ENCODE measurements around the gene CCDC138. TPM values are rescaled to one million over a fixed set of nuclear protein-coding genes. Genes with fewer than 3 reads are reported as not detected.
"Not testable (repeated sequence)": the region's sequence is repeated elsewhere in the genome, so short reads cannot be mapped to it uniquely, and the experiment has no call there.

The CCDC138 gene
- total RNA-seq: 9.3 and 12.5 TPM in 2 replicates

DNA sequence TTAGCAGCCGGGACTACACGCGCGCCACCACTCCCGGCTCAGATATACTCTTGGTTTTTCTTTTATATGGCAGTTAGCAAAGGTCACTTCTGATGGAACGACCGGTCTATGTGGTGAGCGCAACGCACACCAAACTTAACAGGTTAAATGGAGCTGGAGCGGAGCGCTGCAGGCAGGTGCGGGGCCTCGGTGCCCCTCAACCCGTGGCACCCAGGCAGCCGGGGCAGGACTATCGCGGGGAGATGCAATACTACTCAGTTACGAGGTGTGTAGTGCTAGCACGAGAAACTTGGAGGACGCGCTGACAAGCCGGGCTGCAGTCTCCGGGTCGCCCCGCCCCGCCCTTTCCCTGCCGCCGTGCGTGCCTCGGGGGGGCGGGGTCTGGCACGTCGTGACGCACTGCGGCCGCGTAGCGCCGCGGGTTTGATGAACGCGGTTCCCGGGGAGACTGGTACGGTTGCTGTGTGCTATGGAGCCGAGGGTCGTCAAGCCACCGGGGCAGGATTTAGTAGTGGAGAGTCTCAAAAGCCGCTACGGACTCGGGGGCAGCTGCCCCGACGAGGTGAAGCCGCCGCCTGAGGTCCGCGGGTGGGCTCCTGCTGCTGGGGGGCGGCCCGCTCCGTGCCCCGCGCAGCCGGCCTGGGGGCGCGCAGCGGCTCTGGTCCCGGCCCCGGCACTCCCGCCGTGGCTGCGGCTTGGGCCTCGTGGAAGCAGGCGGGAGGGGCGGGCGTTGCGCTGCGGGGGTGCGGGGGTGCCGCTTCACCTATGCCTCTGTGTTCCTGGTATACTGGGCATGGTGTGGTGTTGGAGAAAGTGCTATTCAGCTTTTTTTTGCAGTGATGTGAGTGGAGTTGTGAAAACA lies at the start of gene CCDC138:
Gene CCDC138 (plus strand): TSS at position 418 of the 862 bp plus-strand sequence. CDS start 52 bp downstream, at position 470.
- intact Hi-C loops (cut with micrococcal nuclease): loop anchor here (1.0 to 5.0 kb wide), 11 partner anchors 46 to 724 kb away; partner anchors contain the start of genes GCC2, LIMS1 and RANBP2

GRCh38 chr2:108757973-108758372 lies 28.6 kb upstream of the CCDC138 start:
- intact Hi-C loops (cut with micrococcal nuclease): not testable (repeated sequence)

GRCh38 chr2:108762618-108763017 lies 24.0 kb upstream of the CCDC138 start:
- intact Hi-C loops (cut with micrococcal nuclease): not testable (repeated sequence)

DNA sequence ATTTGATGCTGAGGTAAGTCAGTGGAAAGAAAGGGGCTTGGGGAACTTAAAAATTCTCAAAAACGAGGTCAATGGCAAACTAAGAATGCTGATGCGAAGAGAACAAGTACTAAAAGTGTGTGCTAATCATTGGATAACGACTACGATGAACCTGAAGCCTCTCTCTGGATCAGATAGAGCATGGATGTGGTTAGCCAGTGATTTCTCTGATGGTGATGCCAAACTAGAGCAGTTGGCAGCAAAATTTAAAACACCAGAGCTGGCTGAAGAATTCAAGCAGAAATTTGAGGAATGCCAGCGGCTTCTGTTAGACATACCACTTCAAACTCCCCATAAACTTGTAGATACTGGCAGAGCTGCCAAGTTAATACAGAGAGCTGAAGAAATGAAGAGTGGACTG lies 19.9 kb upstream of the CCDC138 start:
- intact Hi-C loops (cut with micrococcal nuclease): not testable (repeated sequence)

- intact Hi-C loops (cut with micrococcal nuclease): not testable (repeated sequence)
These were observed 18.7 kb upstream of the CCDC138 start for GRCh38 chr2:108767859-108768258.

DNA sequence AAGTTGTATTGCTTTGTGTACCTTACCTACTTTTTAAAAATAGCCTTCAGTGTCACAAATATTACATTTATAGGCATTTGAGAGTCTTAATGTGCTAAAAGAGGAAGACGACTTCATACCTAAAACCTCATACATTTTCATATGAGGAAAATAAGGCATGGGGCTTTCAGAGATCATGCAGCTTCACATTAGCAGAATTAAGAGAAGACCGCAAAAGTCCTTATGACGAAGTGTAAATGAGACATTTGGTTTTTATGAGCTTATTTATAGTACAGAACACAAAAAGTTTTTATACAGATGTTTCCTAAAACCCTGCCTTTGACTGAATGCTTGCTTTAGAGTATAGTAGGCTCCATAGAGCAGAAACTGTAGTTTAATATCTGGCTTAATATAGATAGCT lies 10.1 kb upstream of the CCDC138 start:
- intact Hi-C loops (cut with micrococcal nuclease): no loop called here

DNA sequence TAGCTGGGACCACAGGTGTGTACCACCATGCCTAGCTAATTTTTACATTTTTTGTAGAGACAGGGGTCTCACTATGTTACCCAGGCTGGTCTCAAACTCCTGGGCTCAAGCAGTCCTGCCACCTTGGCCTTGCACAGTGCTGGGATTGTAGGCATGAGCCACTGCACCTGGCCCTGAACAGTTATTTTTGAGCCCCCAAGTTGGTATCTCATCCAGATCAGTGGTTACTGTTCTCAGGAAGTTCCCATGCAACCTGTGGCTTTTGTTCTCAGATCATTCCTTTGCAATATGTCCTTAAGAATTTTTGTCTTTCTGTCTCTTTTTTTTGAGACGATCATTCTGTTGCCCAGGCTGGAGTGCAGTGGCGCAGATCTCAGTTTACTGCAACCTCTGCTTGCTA lies 7.7 kb upstream of the CCDC138 start:
- intact Hi-C loops (cut with micrococcal nuclease): no loop called here

DNA sequence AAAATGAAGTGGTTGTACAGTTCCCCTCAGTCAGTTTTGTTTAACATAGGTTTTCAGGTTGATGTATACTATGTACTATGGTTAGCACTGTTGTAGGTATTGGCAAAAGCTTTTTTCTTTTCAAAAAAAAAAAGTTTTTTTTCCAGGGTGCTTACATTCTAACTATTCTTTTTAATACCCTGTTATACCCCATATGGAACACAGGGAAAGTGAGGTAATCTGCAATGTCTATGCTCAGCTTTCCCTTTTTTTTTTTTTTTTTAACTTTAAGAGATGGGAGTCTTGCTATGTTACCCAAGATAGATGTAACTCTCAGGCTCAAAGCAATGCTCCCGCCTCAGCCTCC lies 590 bp upstream of the CCDC138 start:
- intact Hi-C loops (cut with micrococcal nuclease): loop anchor here (1.0 to 5.0 kb wide), 11 partner anchors 47 to 724 kb away; partner anchors contain the start of genes GCC2, LIMS1 and RANBP2

DNA sequence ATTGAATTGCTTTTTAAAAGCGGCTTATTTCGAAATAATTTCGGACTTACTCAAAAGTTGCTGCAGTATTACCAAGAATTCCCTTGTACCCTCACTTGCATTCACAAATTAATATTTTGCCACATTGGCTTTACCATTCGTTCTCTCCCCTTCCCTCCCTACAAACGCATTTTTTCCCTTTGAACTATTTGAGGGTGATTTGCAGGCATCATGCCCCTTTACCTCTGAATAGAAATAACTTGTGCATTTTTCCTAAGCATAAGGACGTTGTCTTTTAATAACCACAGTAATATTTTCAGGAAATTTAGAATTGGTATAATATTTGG lies 608 bp downstream of the CCDC138 start:
- intact Hi-C loops (cut with micrococcal nuclease): loop anchor here (2.0 to 5.0 kb wide), 5 partner anchors 46 to 428 kb away; no protein-coding TSS in a partner anchor

DNA sequence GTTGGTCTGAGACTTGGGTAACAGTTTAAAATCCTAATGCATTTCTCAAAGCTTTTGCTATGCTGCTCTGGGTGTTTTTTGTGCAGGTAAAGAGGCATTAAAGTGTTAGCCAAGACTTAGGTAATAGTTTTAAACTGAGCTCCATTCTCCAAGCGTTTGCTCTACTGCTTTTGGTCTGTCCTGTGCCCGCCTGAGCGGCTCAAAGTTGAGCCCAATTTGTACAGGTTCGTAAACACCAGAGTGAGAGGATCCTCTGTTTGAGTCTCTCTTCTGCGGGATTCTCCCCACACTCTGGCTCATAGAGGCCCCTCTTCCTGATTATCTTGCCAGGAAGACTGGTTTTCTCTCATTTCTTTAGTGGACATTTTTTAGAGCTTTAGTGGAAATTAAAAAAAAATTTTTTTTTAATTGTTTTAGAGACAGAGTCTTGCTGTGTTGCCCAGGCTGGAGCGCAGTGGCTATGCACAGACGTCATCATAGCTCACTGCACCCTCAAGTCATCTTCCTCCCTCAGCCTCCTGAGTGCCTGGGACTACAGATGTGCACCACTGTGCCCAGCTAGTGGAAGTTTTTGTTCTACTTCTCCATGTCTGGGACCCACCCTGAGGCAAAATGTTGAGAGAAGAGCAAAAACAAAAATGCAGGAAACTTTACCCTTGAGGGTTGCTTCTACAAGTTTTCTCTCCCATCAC lies 16.6 kb downstream of the CCDC138 start:
- intact Hi-C loops (cut with micrococcal nuclease): no loop called here

DNA sequence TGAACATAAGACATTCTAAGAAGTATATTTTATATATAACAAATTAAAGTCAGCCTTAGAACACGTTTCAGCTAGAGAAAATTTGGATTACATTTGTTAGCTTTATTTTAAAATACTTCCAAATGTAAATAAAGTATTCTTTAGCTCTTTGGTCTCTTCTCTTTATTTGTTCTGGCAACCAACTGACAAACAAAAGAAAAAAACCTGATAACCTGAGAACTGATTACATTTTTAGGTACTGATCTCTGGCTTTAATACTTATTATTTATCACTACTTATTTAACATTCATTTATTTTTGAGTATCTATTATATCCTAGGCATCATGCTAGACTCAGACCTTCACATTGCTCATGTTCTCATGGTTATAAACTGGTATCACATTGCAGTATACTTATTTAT lies 18.5 kb downstream of the CCDC138 start:
- intact Hi-C loops (cut with micrococcal nuclease): no loop called here

- intact Hi-C loops (cut with micrococcal nuclease): no loop called here
These were observed 19.2 kb downstream of the CCDC138 start for GRCh38 chr2:108805782-108806181.

- intact Hi-C loops (cut with micrococcal nuclease): no loop called here
These were observed 20.0 kb downstream of the CCDC138 start for GRCh38 chr2:108806371-108807113.

- intact Hi-C loops (cut with micrococcal nuclease): no loop called here
These were observed 23.4 kb downstream of the CCDC138 start for GRCh38 chr2:108809936-108810335.

GRCh38 chr2:108810993-108811957 lies 24.7 kb downstream of the CCDC138 start:
- intact Hi-C loops (cut with micrococcal nuclease): no loop called here

DNA sequence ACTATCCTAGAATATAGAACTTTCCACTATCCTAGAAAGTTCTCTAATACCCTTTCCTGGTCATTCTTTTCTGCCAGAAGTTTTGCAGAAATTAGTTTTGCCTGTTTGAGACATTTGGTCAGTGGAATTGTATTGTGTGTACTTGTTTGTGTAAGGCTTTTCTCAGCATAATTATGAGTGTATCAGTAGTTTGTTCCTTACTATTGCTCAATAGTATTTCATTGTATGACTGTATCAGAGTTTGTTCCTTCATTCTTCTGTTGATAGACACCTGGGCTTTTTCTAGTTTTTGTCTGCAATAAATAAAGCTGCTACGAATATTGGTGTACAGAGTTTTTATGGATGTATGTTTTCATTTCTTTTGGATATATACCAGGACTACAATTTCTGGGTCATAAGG lies 27.2 kb downstream of the CCDC138 start:
- intact Hi-C loops (cut with micrococcal nuclease): no loop called here

- intact Hi-C loops (cut with micrococcal nuclease): no loop called here
These were observed 33.9 kb downstream of the CCDC138 start for GRCh38 chr2:108820482-108820881.

GRCh38 chr2:108823286-108823685 lies 36.7 kb downstream of the CCDC138 start:
- intact Hi-C loops (cut with micrococcal nuclease): no loop called here

GRCh38 chr2:108824316-108825070 lies 37.9 kb downstream of the CCDC138 start:
- intact Hi-C loops (cut with micrococcal nuclease): no loop called here

DNA sequence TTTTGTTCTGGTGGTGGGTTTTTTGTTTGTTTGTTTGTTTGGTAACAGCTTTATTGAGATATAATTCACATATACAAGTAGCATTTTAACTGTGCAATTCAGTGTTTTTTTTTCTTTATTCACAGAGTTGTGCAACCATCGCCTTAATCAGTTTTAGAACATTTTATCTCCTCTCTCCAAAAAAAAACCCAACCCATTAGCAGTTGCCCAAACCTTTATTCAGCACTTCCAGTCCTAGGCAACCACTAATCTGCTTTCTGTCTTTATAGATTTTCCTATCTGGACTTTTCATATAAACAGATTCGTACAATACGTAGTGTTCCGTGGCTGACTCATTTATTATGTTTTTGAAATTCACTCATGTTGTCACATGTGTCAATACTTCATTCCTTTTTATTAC lies 38.7 kb downstream of the CCDC138 start:
- intact Hi-C loops (cut with micrococcal nuclease): no loop called here

All from T-helper 1 cell treated with Interleukin-12 subunit alpha and Interleukin-12 subunit beta and Interleukin-4 antibody, amounts not matched to agents 30 ng/mL and 1 ng/mL, for 36 hours (primary cell).